Measurements from ENCODE around the gene FCAMR.
A peak's percentile ranks its signal among the peaks of the same experiment; 100 is the strongest.
"Not testable (repeated sequence)": the region's sequence is repeated elsewhere in the genome, so short reads cannot be mapped to it uniquely, and the experiment has no call there.

Gene FCAMR

DNA sequence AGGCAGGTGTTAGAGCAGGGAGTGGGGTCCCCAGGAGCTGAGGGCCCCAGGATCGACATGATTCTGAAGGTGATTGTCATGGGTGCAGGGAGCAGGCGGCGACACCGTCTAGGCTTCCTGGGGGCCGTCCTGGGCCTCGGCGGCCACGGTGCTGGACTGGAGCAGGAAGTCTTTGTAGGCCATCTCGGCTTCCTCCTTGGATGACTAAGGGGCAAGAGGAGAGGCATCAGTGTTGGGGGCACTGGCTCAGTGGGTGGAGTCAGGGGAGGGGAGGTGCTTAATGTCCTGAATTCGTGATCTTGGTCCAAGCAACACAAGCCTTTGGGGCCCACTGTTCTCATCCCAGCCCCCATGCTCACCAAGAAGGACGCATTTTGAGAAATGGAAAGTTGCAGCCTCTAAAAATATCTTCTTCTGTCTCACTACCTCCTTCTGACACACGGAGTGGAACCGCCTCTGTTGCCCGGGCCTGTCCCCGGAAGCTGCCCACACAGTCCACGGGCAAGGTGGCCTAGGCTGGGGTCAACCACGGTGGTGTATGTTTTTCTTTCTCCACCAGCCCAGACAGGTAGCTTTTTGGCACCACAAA lies 40.0 kb downstream of the FCAMR start:
- DNase-seq = no peak

DNA sequence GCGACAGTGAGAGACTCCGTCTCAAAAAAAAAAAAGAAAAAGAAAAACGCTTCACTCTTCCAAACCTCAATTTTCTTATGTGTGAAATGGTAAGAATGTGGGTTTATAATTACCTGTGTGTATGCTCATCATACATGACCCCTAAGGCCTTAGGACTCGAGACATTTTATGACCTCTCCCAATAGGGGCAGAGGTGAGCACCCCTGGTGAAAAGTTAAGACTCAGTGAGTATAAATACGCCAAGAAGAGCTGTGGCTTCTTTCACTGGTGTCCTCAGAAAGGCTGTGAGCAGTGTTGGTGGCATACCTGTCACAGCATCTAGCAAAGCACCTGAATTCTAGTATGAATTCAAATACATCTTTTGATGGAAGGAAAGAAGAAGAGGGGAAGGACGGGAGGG lies 40.7 kb downstream of the FCAMR start:
- no peak for DNase-seq

DNA sequence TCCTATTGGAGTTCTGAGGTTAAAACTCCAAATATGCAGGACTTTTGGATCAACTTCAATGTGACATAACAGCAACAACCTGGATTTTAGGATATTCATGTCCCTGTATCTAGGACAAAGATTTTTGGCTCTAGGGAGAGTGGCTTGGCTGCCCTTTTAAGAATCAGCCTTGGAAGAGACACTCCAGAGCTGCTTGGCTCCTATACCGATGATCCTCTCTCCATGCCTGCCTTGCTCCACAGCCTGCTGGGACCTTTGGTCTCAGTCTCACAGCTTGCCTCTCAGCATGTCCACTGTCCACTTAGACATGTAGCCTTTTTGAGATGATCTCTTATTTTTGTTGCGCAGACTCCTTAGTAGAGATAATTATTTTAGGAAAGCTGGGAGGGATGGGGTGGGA lies 44.0 kb downstream of the FCAMR start:
- no peak for DNase-seq

DNA sequence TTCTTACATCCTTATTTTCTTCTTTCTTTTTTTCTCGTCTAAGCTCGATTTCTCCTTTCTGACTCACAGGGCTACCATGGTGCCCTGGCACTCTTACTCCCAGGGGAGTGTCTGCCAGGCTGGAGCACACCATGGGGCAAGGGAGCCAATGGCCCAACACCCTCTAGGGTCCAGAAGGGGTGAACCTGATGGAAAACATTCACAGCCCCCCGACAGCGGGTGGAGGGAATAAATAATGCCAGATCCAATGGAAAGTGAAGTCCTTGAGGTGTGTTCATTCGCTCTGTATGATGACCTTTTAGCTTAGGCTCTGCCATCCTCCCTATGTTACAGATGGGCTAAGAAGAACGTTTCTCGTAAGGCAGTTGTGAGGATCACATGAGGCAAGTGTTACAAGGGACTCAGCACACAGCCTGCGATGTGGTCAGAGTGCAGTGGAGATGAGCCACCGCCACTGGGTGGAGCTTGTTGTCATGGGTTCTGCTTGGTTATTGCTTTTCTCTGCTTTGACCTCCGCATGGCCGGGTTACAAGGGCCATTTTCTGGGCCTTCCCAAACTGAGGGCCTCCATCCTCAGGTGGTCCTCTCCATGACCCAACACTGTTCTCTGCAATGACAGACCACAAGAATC lies 45.0 kb downstream of the FCAMR start:
- DNase-seq = peak; percentile 66

DNA sequence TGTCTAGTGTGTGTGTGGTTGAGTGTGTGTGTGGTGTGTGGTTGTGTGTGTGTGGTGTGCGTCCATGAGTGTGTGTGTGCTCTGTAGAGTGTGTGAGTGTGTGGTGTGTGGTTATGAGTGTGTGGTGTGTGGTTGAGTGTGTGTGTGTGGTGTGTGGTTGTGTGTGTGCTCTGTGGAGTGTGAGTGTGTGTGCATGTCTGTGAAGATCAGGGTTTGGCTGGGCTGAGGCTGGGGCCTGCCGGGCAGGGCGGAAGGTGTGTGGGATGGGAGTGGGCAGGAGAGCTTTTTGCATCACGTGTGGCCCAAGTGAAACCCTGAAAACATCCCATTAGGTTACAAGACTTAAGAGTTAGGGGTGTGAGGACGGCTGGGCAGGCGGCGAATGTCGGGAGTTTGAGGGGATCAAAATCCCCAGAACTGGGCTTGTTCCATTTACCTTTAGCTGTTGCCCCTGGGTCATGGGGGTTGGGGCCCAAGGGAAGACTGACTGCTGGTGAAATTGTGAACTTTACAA lies 45.6 kb downstream of the FCAMR start:
- no peak for DNase-seq

DNA sequence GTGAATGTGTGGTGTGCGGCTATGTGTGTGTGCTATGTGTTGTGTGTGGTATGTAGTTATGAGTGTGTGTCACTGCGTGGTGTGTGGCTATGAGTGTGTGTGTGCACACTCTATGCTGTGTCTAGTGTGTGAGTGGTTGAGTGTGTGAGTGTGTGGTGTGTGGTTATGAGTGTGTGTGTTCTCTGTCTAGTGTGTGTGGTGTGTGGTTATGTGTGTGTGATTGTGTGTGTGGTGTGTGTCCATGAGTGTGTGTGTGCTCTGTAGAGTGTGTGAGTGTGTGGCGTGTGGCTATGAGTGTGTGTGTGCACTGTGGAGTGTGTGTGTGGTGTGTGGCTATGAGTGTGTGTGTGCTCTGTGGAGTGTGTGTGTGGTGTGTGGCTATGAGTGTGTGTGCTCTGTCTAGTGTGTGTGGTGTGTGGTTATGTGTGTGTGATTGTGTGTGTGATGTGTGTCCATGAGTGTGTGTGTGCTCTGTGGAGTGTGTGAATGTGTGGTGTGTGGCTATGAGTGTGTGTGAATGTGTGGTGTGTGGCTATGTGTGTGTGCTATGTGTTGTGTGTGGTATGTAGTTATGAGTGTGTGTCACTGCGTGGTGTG lies 46.2 kb downstream of the FCAMR start:
- DNase-seq = not testable (repeated sequence)

DNA sequence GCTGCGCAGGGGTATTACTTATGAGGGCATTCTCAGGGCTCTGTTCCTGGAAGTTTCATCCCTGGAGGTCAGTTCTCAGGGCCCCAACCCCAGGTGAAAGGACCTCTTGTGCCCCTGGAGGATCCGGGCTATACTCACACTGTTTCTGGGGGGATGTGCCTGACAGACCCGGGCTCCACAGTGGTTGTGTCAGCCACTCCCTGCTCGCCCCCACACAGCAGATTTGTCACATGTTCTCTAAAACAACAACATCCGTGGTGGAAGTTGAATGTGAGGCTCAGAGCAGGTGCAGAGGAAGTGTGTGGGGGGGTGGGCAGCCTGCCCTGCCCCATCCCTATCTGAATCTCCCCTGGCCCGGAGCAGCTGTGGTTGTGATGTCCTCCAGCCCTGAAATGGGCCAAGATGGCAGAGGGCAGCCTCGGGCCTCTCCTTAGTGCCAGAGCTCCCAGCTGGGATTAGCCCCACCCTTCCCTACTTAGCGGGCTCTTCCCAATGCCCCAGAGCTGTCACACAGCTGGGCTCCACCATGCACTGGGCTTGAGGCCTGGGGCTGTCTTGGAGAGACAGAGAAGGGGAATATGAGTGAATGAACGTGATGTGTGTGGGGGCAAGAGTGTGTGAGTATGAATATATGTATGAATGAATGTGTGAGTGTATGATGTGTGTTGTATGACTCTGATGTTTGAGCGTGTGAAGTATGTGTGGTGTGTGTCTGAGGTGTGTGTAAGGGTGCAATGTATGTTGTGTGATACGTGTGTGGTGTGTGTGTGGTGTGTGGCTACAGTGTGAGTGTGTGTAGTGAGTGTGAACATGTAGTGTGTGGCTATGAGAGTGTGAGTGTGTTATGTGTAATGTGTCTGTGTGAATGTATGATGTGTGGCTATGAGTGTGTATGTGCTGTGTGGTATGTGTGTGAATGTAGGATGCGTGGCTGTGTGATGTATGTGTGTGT lies 47.0 kb downstream of the FCAMR start:
- DNase-seq = no peak

DNA sequence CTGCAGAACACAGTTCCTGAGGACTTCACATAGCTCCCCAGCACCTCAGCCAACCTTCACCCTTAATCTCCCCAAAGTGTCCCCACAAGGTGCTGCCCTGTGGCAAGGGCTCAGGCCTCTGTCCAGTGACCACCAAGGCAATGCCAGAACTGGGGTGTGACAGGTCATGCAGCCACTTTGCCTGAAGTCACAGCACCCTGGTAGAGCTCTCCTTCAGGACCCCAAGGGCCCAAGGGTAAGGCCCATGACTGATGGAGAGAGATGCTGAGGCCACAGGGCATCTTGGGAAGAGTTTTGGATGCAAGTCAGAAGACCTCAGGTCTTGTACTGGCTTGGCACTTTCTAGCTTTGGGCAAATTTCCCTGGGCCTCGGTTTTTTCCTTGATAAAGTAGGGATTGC lies 47.7 kb downstream of the FCAMR start:
- DNase-seq = no peak

DNA sequence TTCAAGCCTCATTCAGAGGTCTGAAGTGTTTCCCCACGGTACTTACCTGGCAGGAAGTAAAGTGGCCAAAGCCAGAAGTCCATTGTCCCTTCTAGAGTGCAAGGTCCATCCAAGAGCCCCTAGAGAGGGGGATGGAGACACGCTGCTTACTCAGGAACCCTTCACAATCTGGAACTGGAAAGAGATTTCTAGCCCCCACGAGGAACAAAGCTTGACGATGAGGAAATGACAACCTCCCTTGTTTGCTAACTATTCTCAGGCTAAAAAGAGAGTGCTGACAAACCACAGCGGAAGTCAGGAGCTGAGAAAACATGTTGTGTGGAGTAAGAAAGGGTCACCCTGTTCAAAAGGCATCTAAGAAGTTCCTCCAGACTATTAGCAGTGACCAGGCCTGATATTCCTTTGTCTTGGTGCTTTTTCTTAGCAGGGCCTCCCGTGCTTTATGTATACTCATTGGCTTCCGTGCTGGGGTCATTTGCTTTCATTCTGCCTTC lies 48.4 kb downstream of the FCAMR start, which contains the start of gene FCMR:
Gene FCMR (minus strand): TSS at position 170 of the 494 bp plus-strand sequence. CDS start 87 bp downstream, at position 83.
- DNase-seq = no peak

DNA sequence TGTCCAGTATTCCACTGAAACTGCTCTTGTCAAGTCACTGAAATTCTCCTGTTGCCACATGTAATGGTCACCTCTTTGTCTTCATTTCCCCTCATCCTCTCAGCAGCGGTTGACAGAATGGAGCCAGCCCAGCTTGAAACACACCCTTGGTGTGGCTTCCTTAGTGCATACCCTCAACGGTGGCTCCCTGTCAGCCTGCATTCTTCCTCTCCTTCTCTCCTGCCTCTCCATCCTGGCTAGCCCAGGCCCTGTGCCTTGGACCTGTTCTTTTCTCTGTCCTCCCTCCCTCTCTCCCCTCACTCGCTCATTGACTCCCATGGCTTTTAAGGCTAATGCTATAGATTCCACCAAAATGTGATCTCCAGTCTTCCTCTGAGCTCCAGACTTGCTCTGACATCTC lies 52.2 kb downstream of the FCAMR start:
- no peak for DNase-seq

DNA sequence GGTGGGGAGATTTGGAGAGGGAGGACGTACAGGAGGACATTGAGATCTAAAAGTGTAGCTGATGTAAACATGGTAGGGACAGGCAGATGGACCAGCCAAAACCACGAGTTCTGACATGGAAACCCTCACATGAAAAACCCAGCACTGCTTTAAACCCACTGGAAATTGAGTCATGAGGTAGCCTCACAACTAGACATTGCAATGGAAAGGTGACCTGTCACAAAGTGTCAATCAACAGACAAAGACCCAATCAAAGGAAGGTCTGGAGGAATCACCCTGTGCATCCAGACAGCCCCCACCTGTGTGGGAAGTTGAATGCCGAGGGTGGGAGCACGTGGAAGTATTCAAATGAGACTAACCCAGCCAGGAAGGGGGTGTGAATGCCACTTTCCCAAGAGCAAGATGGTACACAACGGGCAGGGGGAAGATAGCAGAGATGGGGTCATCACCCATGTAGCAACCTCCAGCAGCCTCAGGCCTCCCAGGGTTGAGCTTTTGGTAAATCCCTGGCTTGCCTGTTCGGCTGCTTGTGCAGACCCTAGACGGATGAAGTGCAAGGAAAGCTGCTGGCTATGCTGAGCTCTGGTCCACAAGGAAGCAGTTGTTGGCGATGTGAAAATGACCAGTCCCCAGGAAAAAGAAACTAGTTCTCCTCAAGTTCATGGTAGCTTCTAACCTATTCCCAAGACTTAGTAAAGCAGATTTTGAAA lies 54.1 kb downstream of the FCAMR start:
- DNase-seq = no peak

DNA sequence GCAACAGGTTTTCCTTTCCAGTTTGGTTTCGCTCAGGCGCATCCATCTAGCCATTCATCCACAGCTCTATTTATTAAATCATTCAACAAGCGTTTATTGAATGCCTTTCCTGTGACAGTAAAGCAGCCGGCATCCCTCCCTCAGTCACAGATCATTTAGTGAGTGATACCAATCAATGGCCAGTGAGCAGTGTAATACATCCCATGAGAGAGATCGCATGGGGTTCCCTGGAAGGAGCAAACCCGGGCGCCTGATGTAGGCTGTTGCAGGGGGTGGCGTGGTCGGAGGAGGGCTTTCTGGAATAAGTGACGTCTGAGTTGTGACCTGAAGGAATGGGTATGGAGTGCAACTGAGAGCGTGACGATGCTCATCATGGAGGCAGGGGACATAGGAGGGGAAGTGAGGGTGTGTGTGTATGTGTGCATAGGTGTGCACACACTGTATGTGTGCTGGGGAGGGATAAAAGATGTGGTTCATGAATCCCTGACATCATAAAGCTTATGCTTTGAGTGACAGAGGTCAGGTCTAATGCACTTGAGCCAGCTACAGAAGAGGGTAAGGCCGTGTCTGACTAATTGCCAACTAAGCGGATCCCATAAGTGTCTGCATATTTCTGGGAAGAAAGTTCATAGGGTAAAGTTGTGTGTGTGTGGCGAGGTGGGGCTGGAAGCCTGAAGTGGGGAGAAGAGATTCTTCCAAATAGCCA lies 55.1 kb downstream of the FCAMR start:
- no peak for DNase-seq

DNA sequence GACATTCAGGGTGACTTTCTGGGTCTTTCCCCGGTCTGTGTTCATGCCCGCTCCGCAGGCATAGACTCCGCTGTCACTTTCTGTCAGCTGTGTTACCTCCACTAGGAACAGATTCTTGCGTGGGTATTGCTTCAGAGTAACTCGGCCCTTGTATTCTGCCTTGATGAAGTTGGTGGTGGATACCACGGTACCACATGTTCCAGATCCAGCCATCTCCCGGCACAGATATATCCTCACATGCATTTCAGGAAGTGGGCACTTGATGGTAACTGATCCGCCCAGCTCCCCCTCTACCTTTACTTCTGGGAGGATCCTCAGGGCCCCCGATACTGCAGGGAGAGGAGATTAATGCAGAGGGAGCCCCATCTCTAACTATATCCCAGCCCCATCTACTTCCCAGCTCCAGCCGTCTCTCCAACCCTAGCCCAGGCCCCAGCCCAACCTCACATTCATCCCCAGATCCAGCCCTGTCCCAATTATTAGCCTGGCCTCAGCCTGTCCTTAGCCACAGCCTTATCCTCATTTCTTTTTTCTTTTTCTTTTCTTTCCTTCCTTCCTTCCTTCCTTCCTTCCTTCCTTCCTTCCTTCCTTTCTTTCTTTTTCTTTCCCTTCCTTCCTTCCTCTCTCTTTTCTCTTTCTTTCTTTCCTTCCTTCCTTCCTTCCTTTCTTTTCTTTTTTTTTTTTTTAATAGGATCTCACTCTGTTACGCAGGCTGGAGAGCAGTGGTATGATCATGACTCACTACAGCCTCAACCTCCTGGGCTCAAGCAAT lies 56.3 kb downstream of the FCAMR start:
- DNase-seq = no peak

DNA sequence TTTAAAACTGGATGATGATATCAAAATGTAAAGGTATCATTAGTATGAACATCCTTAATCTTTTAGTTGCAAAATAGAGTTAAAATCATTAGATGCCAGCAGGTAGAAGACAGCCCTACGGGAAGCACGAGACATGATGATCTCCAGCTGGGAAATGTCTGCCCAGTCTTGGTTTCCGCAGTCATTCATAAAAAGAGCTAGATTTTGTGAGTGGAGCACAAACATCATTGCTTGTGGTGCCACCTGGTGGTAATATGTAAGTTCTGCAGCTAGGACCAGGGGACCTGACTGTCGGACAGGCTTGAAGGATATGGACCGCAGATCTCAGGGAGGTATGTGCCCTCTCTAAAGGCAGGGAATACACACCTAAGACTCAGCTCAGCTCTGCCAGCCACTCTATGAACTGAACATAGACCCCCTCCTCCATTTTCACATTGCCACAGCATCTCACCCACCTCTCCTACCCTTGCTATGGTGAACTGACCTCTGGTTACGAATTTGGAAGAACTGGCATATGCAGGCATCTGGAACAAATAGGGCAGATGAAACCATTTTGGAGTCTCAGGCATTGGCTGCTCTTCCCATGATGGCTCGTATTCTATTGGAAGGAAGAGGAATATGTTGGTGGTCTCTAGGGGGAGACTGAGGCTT lies 57.7 kb downstream of the FCAMR start:
- DNase-seq = peak; percentile 87

DNA sequence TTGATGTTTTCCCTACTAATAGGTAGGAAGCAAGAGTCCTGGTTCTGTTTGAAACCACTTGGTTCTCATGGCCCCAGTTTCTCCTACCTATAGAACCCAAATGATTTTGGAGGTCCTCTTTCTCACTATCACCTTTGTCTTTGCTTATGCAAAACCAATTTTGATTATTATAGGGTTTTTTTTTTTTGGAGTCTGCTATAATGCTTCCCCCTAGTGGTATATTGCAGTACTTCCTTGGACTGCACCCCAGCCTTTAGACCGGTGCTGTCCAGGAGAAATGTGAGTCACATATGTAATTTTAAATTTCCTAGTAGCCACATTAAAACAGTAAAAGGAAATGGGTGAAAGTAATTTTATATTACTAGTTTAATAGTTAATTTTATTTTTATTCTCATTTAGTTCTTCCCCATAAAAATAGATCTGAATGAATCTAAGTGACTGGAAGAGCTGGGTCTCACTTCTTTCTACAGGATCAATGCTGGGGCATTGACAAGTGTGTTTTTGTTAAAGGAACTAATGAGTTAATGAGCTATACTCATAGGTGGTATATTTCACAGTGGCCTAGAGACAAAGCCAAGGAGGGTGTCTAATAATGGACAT lies 59.1 kb downstream of the FCAMR start:
- no peak for DNase-seq

DNA sequence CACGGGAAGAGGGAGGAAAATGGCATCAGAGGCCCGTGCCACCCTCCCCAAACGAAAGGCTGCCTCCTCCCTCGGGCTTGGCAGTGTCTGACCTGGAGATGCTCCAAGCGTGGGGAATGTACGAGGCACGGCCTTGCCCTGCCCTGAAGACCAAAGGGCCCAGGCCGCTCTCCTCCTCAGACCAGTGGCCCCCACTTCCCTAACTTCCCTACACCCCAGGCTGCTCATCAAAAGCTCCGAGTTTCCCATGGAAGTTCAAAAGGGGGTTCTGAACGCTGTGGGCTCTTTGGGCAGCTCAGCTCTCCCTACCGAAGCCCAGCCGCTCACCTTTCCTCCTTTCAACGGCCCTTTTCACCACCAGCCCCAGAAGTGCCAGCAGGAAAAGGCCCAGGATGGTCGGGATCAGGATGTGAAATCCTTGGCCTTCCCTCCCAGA lies 60.4 kb downstream of the FCAMR start:
- DNase-seq = no peak

DNA sequence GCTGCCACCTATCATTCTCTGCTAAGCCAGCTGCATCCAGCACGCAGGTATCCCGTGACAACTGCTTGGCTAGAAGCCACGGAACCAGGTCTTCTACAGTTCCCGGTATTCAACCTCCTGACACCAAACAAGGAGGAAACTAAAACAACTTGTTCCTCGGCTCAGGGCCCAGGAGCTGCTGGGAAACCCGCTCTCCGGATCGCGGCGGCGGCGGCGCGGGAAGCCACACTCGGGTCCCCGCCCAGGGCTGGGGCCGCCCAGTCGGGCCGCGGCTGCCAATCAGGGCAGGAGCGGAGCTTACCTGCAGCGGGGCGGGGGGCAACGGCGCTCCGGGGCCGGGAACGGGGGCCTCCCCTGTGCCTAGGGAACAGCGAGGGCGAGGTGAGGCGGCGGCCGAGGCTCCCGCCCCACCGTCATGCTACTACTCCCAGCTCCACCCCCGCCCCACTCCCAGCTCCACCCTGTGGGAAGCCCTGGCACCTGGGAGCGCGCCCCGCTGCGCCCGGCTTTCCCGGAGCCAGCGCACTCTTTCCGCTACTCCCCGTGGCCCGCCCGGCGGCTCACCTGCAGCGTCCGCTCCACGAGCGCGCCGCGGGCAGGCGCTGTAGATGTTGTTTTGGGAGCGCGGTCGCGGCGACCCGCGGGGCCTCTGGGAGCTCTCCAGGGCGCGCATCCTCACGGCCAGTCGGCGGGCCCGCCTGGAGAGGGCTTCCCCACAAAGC lies 60.9 kb downstream of the FCAMR start:
- DNase-seq = peak; percentile 82

DNA sequence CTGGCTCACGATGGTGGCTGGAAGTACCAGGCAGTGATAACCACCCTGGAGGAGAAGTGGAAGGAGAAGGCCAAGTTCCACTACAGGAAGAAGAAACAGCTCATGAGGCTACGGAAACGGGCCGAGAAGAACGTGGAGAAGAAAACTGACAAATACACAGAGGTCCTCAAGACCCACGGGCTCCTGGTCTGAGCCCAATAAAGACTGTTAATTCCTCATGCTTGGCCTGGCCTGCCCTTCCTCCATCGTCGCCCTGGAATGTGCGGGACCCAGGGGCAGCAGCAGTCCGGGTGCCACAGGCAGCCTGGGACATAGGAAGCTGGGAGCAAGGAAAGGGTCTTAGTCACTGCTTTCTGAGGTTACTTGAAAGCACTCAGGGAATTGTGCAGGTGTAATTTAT lies 62.2 kb downstream of the FCAMR start:
- DNase-seq = peak; percentile 74

Measured in islet precursor cell (in vitro differentiated cells).